T47D (cell line): ENCODE results near the gene RPF1.
A peak's percentile ranks its signal among the peaks of the same experiment; 100 is the strongest.
"Not testable (repeated sequence)": the region's sequence is repeated elsewhere in the genome, so short reads cannot be mapped to it uniquely, and the experiment has no call there.

Source experiments
- DNase-seq, 2 experiments: peaks; one replicate each; pipeline versions ENCODE4 v3.0.0 to v3.0.0-alpha.2; 2011 to 2012; ENCODE audit warnings: low read depth in 1 of 2, low spot score in 1 of 2
- JUND ChIP-seq: IDR thresholded peaks from 2 replicates; pipeline ENCODE4 v1.6.1; 2012; ENCODE audit warnings: low read depth
- in situ Hi-C: cut with HindIII; loops from 2 replicates; pipeline ENCODE4 v1.10.0; 2016; ENCODE audit warnings: low sequenced_read_pairs, low pct_unique_long_range_greater_than_20kb

The RPF1 gene

GRCh38 chr1:84478876-84479868, at the start of gene RPF1:
Gene RPF1, plus strand, starts transcription at chr1:84479266. Its CDS starts 16 bp downstream, at chr1:84479282.
- no peak for TF ChIP-seq JUND
- DNase-seq = peak; percentile 37 to 87

GRCh38 chr1:84430546-84430945, 48.5 kb upstream of the RPF1 start:
- TF ChIP-seq JUND = no peak
- in situ Hi-C loops = no loop called here

More at GRCh38 chr1:84478876-84479868, at the start of gene RPF1:
- in situ Hi-C loops = no loop called here

GRCh38 chr1:84433258-84434080, 45.6 kb upstream of the RPF1 start:
- peak in 1 of 2 experiments; percentile 62 for DNase-seq
- no peak for TF ChIP-seq JUND
- in situ Hi-C loops = no loop called here

More at GRCh38 chr1:84430546-84430945, 48.5 kb upstream of the RPF1 start:
- DNase-seq = no peak

- TF ChIP-seq JUND = no peak
- DNase-seq = no peak
- in situ Hi-C loops = no loop called here
Observed at GRCh38 chr1:84434081-84434769, 44.8 kb upstream of the RPF1 start.

GRCh38 chr1:84434801-84435549, 44.1 kb upstream of the RPF1 start:
- TF ChIP-seq JUND = no peak
- DNase-seq = no peak
- in situ Hi-C loops = no loop called here

- in situ Hi-C loops = no loop called here
- no peak for TF ChIP-seq JUND
- no peak for DNase-seq
Observed at GRCh38 chr1:84436876-84437655, 42.0 kb upstream of the RPF1 start.

GRCh38 chr1:84442256-84442655, 36.8 kb upstream of the RPF1 start:
- in situ Hi-C loops = no loop called here
- DNase-seq = peak; percentile 28 to 72
- no peak for TF ChIP-seq JUND

GRCh38 chr1:84442747-84443646, 36.1 kb upstream of the RPF1 start:
- DNase-seq, in situ Hi-C loops: not testable (repeated sequence)

GRCh38 chr1:84448704-84449103, 30.4 kb upstream of the RPF1 start:
- in situ Hi-C loops = not testable (repeated sequence)

GRCh38 chr1:84450910-84451309, 28.2 kb upstream of the RPF1 start:
- in situ Hi-C loops = no loop called here
- DNase-seq = no peak
- no peak for TF ChIP-seq JUND

More at GRCh38 chr1:84448704-84449103, 30.4 kb upstream of the RPF1 start:
- not testable (repeated sequence) for DNase-seq
